K562 (cell line): ENCODE measurements around the gene ZDHHC24. TPM values are rescaled to one million over a fixed set of nuclear protein-coding genes. Genes with fewer than 3 reads are reported as not detected.
A peak's percentile ranks its signal among the peaks of the same experiment; 100 is the strongest.

Source experiments
- ARID1B ChIP-seq: fragments of 450-650 bp; IDR thresholded peaks from 2 replicates; pipeline ENCODE4 v1.6.1; 2016; ENCODE audit warnings: antibody characterized with exemption, mild to moderate bottlenecking, inconsistent platforms
- CHD1 ChIP-seq: fragments of 200-600 bp; sonication (generic); IDR thresholded peaks from one replicate; pipeline ENCODE4 v1.6.1; 2012; ENCODE audit warnings: mild to moderate bottlenecking, moderate library complexity, low read length, inconsistent platforms
- ELF4 ChIP-seq: fragments of 450-650 bp; formaldehyde crosslinking; IDR thresholded peaks from 2 replicates; pipeline ENCODE4 v1.4.0; 2022; ENCODE audit warnings: missing genetic modification characterization
- FOXA1 ChIP-seq: fragments of 450-650 bp; IDR thresholded peaks from 2 replicates; pipeline ENCODE4 v1.6.1; 2016; ENCODE audit warnings: mild to moderate bottlenecking, borderline replicate concordance
- GABPB2 ChIP-seq: fragments of 250-450 bp; sonication (Bioruptor Pico); conservative IDR thresholded peaks from 2 replicates; pipeline ENCODE4 v1.5.1; 2021; ENCODE audit warnings: mild to moderate bottlenecking
- GMEB1 ChIP-seq: fragments of 250-450 bp; sonication (Bioruptor Pico); IDR thresholded peaks from 2 replicates; pipeline ENCODE4 v1.4.0; 2020; ENCODE audit warnings: mild to moderate bottlenecking
- MXD1 ChIP-seq: fragments of 250-450 bp; sonication (Bioruptor Pico); IDR thresholded peaks from 2 replicates; pipeline ENCODE4 v1.8.0; 2021; ENCODE audit warnings: borderline replicate concordance, mild to moderate bottlenecking, moderate library complexity; ENCODE audit not compliant: poor library complexity, severe bottlenecking
- NONO ChIP-seq, 2 experiments: fragments of 200-400 bp in 1 of 2; fragments of 450-650 bp in 1 of 2; formaldehyde crosslinking in 1 of 2; IDR thresholded peaks; 2 replicates each; pipeline ENCODE4 v1.6.1; 2017; ENCODE audit warnings: low read depth in 2 of 2, mild to moderate bottlenecking in 2 of 2, moderate library complexity in 2 of 2, low read length in 1 of 2
- PML ChIP-seq: IDR thresholded peaks from 2 replicates; pipeline ENCODE4 v1.6.1; 2012; ENCODE audit warnings: low read length, inconsistent platforms
- PREB ChIP-seq: sonication (generic); formaldehyde crosslinking; IDR thresholded peaks from 2 replicates; pipeline ENCODE4 v1.8.1; 2023; ENCODE audit warnings: mild to moderate bottlenecking, missing genetic modification reagents
- TAF7 ChIP-seq: fragments of 450-650 bp; IDR thresholded peaks from 2 replicates; pipeline ENCODE4 v1.6.1; 2016; ENCODE audit warnings: missing genetic modification characterization, missing compliant biosample characterization
- THAP12 ChIP-seq: fragments of 250-450 bp; sonication (Bioruptor Pico); IDR thresholded peaks from 2 replicates; pipeline ENCODE4 v1.9.0; 2021; ENCODE audit warnings: mild to moderate bottlenecking, inconsistent platforms
- ZNF12 ChIP-seq: sonication (generic); formaldehyde crosslinking; IDR thresholded peaks from 2 replicates; pipeline ENCODE4 v1.4.0; 2020; ENCODE audit warnings: mild to moderate bottlenecking, missing genetic modification reagents
- ZNF398 ChIP-seq: fragments of 250-450 bp; sonication (Bioruptor Pico); IDR thresholded peaks from 2 replicates; pipeline ENCODE4 v1.8.0; 2021; ENCODE audit warnings: moderate library complexity, mild to moderate bottlenecking, inconsistent platforms
- ZNF511 ChIP-seq: sonication (generic); formaldehyde crosslinking; IDR thresholded peaks from 2 replicates; pipeline ENCODE4 v1.8.0; 2022; ENCODE audit warnings: mild to moderate bottlenecking, missing genetic modification reagents
- ZNF764 ChIP-seq: fragments of 250-450 bp; sonication (Bioruptor Pico); IDR thresholded peaks from 2 replicates; pipeline ENCODE4 v1.4.0; 2020; ENCODE audit warnings: low read depth, mild to moderate bottlenecking, moderate library complexity
- ZNF77 ChIP-seq: fragments of 250-450 bp; sonication (Bioruptor Pico); IDR thresholded peaks from 2 replicates; pipeline ENCODE4 v1.5.0; 2020
- polyA plus RNA-seq, 8 experiments: library from polyadenylated mRNA; depleted of rRNA in 4 of 8; stranded (reverse) in 5 of 8; unstranded in 3 of 8; fragments of >200 nt; fragmentation: Nextera tagmentation in 2 of 8; fragmentation: Illumina TruSeq in 1 of 8; extraction: Ambion mirVana in 2 of 8; extraction: Trizol in 1 of 8; gene quantifications; 2 replicates each; pipeline versions ENCODE4 v1.2.1 to v1.2.3, GENCODE V29; 2011 to 2014; ENCODE audit warnings: inconsistent platforms in 1 of 8, missing spikeins in 1 of 8
- total RNA-seq, 7 experiments: library from RNA; depleted of rRNA in 6 of 7; stranded (reverse); fragments of >200 nt in 6 of 7; fragmentation: Illumina TruSeq in 2 of 7; extraction: Trizol in 2 of 7; gene quantifications; 2 replicates each; pipeline versions ENCODE4 v1.2.1 to v1.2.3, GENCODE V29; 2011 to 2021; ENCODE audit warnings: low replicate concordance in 1 of 7

The ZDHHC24 gene
- total and polyA plus RNA-seq, 9 of the 15 experiments (the other 6 are each of a cell fraction or from before 2014, with no cell fraction given), result 0.45 to 11.2 (median 2.7) TPM

GRCh38 chr11:66545701-66546367 is at the start of gene ZDHHC24 (continued):
- TF ChIP-seq CHD1 (peak; percentile 56), GABPB2 (CRISPR knock-in tag) (no peak), ELF4 (CRISPR knock-in tag) (peak; percentile 99), ARID1B (no peak), GMEB1 (CRISPR knock-in tag) (peak; percentile 64), FOXA1 (no peak), NONO (IDR thresholded peaks at IDR 0.05; ENCODE audit: low read depth in 2 of 2, low read length in 1 of 2) (peak; percentile 74 to 92; a peak in 3 of 4 replicates), ZNF398 (CRISPR knock-in tag) (no peak), ZNF511 (CRISPR knock-in tag) (peak; percentile 86), ZNF77 (CRISPR knock-in tag) (no peak), THAP12 (CRISPR knock-in tag) (peak; percentile 71; the same call in 1 of the 2 replicates), TAF7 (tag) (no peak), MXD1 (CRISPR knock-in tag) (peak; percentile 13), PREB (CRISPR knock-in tag) (no peak), PML (no peak), ZNF764 (CRISPR knock-in tag) (no peak), ZNF12 (CRISPR knock-in tag) (peak; percentile 77; the same call in 1 of the 2 replicates)
